ENCODE measurements around the gene FOXO3. TPM values are rescaled to one million over a fixed set of nuclear protein-coding genes. Genes with fewer than 3 reads are reported as not detected.

FOXO3 gene
- 9.5 to 13.2 TPM (median 11.2 TPM) in 5 replicates for total RNA-seq (2022; extraction: Qiagen RNA extraction)

DNA sequence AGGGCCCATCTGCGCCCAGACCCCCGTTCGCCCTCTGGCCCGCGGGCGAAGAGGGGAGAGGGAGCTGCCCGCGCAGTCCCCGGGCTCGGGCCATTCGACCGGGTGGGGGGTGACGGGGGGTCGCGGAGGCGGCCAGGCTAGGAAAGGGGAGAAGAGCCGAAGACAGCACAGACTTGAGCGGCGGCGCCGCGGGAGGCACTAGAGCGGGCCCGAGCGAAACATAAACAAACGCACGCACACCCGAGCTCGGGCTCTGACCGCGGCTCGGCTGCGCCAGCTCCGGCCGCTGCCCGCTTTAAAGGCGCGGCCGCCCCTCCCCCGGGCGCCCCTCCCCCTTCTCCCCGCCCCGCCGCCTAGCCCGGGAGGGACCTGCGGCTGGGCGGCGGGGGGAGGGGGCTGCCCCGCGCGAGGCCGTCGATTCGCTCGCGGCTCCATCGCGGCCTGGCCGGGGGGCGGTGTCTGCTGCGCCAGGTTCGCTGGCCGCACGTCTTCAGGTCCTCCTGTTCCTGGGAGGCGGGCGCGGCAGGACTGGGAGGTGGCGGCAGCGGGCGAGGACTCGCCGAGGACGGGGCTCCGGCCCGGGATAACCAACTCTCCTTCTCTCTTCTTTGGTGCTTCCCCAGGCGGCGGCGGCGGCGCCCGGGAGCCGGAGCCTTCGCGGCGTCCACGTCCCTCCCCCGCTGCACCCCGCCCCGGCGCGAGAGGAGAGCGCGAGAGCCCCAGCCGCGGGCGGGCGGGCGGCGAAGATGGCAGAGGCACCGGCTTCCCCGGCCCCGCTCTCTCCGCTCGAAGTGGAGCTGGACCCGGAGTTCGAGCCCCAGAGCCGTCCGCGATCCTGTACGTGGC is at the start of gene FOXO3:
FOXO3 (plus strand) TSS at position 455 of the 846 bp plus-strand sequence; CDS start at position 747, 292 bp downstream.

All from A549 treated with Mapracorat at 1 μM for 4 hours (cell line).